ENCODE data around the gene IPCEF1.

GRCh38 chr6:154319231-154319858, 37.3 kb downstream of the IPCEF1 start:
- TF ChIP-seq EZH2 (IDR thresholded peaks at IDR 0.05) (no peak), POLR2AphosphoS5 (IDR thresholded peaks at IDR 0.05; ENCODE audit: borderline replicate concordance, low read depth, low read length) (peak; percentile 76; the same call in 1 of the 2 replicates), FOXP2 (optimal IDR thresholded peaks at IDR 0.05; ENCODE audit: control extremely low read depth, extremely low read length, insufficient read depth) (peak; percentile 77)

Data from SK-N-MC (cell line).